ENCODE results near the gene DUS4L. TPM values are rescaled to one million over a fixed set of nuclear protein-coding genes. Genes with fewer than 3 reads are reported as not detected.

The DUS4L gene
- total RNA-seq, result 8.8 and 9.1 TPM in 2 replicates

GRCh38 chr7:107563775-107564552 is at the start of gene DUS4L, which contains the start of gene COG5:
TSS of gene DUS4L (plus strand) at chr7:107563971. CDS start at chr7:107567071, 3,100 bp downstream.
TSS of gene COG5 (minus strand) at chr7:107563920. CDS start at chr7:107563896, 24 bp downstream.

GRCh38 chr7:107579885-107580715 is 16.3 kb downstream of the DUS4L start, which contains the start of gene BCAP29:
TSS of gene BCAP29 (plus strand) at chr7:107580246. CDS start at chr7:107580773, 527 bp downstream.

Other genes with a start within 250 kb of the DUS4L start
- not detected in 2 replicates for gene GPR22, start 93.9 kb upstream of the DUS4L start, total RNA-seq
- gene COG5, start 51 bp upstream of the DUS4L start, total RNA-seq, result 27.9 and 38.4 TPM in 2 replicates
- 60.2 and 71.6 TPM in 2 replicates for gene BCAP29, start 16.3 kb downstream of the DUS4L start, total RNA-seq
- gene SLC26A4, start 96.9 kb downstream of the DUS4L start, total RNA-seq, result 0.17 and 0.74 TPM in 2 replicates
- gene CBLL1, start 180.2 kb downstream of the DUS4L start, total RNA-seq, result 12.0 and 12.9 TPM in 2 replicates
- not detected in 2 replicates for gene SLC26A3, start 239.3 kb downstream of the DUS4L start, total RNA-seq